PC-9 (cell line): ENCODE measurements around the gene SRC.

Experiments
- CTCF ChIP-seq: fragments of 200-600 bp; sonication (generic); conservative IDR thresholded peaks from 2 replicates; pipeline ENCODE4 v1.6.1; 2017; ENCODE audit warnings: mixed run types, antibody characterized with exemption, mild to moderate bottlenecking, moderate library complexity
- EZH2 ChIP-seq: fragments of 200-600 bp; sonication (generic); IDR thresholded peaks from 2 replicates; pipeline ENCODE4 v1.8.0; 2017; ENCODE audit warnings: antibody characterized with exemption, low read depth

GRCh38 chr20:37362231-37362792, 16.4 kb downstream of the SRC start:
- TF ChIP-seq CTCF (no peak), EZH2 (no peak)
